GM12864 (cell line): ENCODE data around the gene SMPDL3A.

Source experiments
- DNase-seq: peaks from one replicate; pipeline ENCODE4 v3.0.0-alpha.2; 2011; ENCODE audit warnings: low read depth
- H3K4me3 ChIP-seq: 2 replicates; pipeline ENCODE4 v1.5.1; 2011; ENCODE audit warnings: mild to moderate bottlenecking, low read depth, low read length, control low read depth
- CTCF ChIP-seq: IDR thresholded peaks from 2 replicates; pipeline ENCODE4 v1.5.1; 2011; ENCODE audit warnings: low read depth, mild to moderate bottlenecking, moderate library complexity, low read length, control low read depth, inconsistent platforms; ENCODE audit errors: missing control alignments

The SMPDL3A gene

GRCh38 chr6:122801397-122801796, 12.3 kb downstream of the SMPDL3A start:
- no peak for TF ChIP-seq CTCF
- no peak for DNase-seq
- no peak overlapping the region for H3K4me3 ChIP-seq

- no peak for DNase-seq
- no peak for TF ChIP-seq CTCF
- H3K4me3 ChIP-seq: no peak overlapping the region
Observed at GRCh38 chr6:122803171-122803661, 14.2 kb downstream of the SMPDL3A start.

GRCh38 chr6:122804962-122805485, 16.0 kb downstream of the SMPDL3A start:
- no peak for TF ChIP-seq CTCF
- no peak for DNase-seq

DNA sequence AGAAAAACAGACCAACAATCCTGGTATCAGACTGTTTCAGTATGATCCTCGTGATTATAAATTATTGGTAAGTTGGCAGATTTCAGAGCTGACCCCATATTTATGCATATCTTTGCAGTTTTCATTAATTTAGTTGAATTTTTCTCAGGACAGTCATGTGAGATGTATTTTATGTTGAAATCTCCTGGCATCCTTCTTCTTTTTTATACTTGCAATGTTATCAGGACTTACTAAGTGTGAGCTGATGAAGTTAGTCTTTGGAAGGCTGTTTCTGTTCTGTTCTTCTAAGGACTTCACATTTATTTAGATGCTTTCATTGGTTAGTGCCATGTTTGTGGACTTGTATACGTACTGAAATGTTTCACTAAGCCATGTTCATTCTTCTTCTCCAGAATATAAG, 17.2 kb downstream of the SMPDL3A start:
- TF ChIP-seq CTCF: no peak
- no peak overlapping the region for H3K4me3 ChIP-seq
- no peak for DNase-seq

More at GRCh38 chr6:122804962-122805485, 16.0 kb downstream of the SMPDL3A start:
- H3K4me3 ChIP-seq: no peak overlapping the region

DNA sequence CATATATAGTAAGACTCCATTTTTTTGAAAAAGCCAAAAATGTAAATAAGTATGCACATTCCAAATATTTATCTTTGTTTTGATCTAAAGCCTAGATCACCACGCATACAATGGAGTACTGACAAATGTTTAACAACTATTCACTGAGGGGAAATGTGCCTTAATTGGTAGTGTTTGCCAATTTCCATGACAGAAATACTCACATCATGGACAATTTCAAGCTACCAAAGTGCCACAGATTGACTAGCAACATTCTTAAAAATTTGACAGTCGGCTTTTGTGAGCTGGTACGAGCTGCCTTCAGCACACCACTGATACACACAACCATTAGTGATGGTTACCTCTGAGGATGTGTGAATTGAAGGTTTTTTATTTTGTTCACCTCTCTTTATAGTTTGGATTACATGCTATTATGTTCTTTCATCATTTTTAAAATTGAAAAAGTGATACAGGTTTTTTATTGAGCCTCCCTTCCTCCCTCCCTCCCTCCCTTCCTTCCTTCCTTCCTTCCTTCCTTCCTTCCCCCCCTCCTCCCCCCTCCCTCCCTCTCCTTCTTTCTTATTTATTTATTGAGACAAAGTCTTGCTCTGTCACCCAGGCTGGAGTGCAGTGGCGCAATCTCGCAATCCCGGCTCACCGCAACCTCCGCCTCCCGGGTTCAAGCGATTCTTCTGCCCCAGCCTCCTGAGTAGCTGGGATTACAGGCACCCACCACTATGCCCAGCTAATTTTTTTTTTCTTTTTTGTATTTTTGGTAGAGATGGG, 19.2 kb downstream of the SMPDL3A start:
- no peak for DNase-seq
- no peak for TF ChIP-seq CTCF
- H3K4me3 ChIP-seq: no peak overlapping the region

GRCh38 chr6:122809001-122809400, 19.9 kb downstream of the SMPDL3A start:
- no peak overlapping the region for H3K4me3 ChIP-seq
- no peak for DNase-seq
- TF ChIP-seq CTCF: no peak
